NOMO-1 (cell line): Measurements from ENCODE around the gene COL8A1.

Experiments used
- DNase-seq, 2 experiments: peaks; one replicate each; lab custom pipeline; 2025; ENCODE audit not compliant: unreplicated experiment in 2 of 2; lab: John Stamatoyannopoulos, UW

The COL8A1 gene

GRCh38 chr3:99781761-99782160, 143.4 kb downstream of the COL8A1 start:
- DNase-seq = no peak

- DNase-seq = no peak
Observed at GRCh38 chr3:99783011-99783573, 144.7 kb downstream of the COL8A1 start.

GRCh38 chr3:99789011-99789721, 150.8 kb downstream of the COL8A1 start:
- DNase-seq = peak in 1 of 2 experiments; percentile 19

GRCh38 chr3:99794485-99794884, 156.1 kb downstream of the COL8A1 start:
- DNase-seq = no peak

- no peak for DNase-seq
Observed at GRCh38 chr3:99795573-99795972, 157.2 kb downstream of the COL8A1 start.

GRCh38 chr3:99799422-99799821, 161.0 kb downstream of the COL8A1 start:
- no peak for DNase-seq

- no peak for DNase-seq
Observed at GRCh38 chr3:99803297-99803696, 164.9 kb downstream of the COL8A1 start.

GRCh38 chr3:99805160-99805559, 166.8 kb downstream of the COL8A1 start:
- DNase-seq = no peak

GRCh38 chr3:99808163-99808794, 169.9 kb downstream of the COL8A1 start:
- DNase-seq = peak; percentile 16 to 20

GRCh38 chr3:99809565-99809964, 171.2 kb downstream of the COL8A1 start:
- DNase-seq = no peak

- no peak for DNase-seq
Observed at GRCh38 chr3:99810403-99810802, 172.0 kb downstream of the COL8A1 start.

- DNase-seq = no peak
Observed at GRCh38 chr3:99817047-99817436, 178.6 kb downstream of the COL8A1 start.

- DNase-seq = peak; percentile 82 to 85
Observed at GRCh38 chr3:99817437-99818240, 179.2 kb downstream of the COL8A1 start, which contains the start of gene CMSS1. CMSS1 (plus strand) TSS chr3:99817862.

GRCh38 chr3:99818818-99819217, 180.4 kb downstream of the COL8A1 start:
- DNase-seq = no peak

- no peak for DNase-seq
Observed at GRCh38 chr3:99823723-99824711, 185.6 kb downstream of the COL8A1 start.

- DNase-seq = no peak
Observed at GRCh38 chr3:99825004-99825640, 186.7 kb downstream of the COL8A1 start.

- no peak for DNase-seq
Observed at GRCh38 chr3:99829844-99830243, 191.4 kb downstream of the COL8A1 start.

GRCh38 chr3:99833617-99834205, 195.3 kb downstream of the COL8A1 start:
- no peak for DNase-seq
